Measurements from ENCODE around the gene HAT1.

Gene HAT1

GRCh38 chr2:171880774-171881173 lies 41.5 kb upstream of the HAT1 start:
- Histone ChIP-seq H3K27me3 (ENCODE audit: insufficient read depth, low read depth, severe bottlenecking) (no peaks in the 10 kb centered on the region), H3K4me3 (ENCODE audit: low read depth, low read length) (no peak overlapping the region), H3K9me3 (ENCODE audit: severe bottlenecking) (no peaks in the 10 kb centered on the region), H3K27ac (no peak overlapping the region), H3K36me3 (peaks cover 5% of the 10 kb centered on the region; the same call in 1 of the 2 replicates)
- no peak for TF ChIP-seq CTCF (IDR thresholded peaks at IDR 0.05; ENCODE audit: low read depth, low read length)
- DNase-seq = no peak

- no peak for TF ChIP-seq CTCF (IDR thresholded peaks at IDR 0.05; ENCODE audit: low read depth, low read length)
- DNase-seq = no peak
- H3K27me3 ChIP-seq (ENCODE audit: insufficient read depth, low read depth, severe bottlenecking) = no peaks in the 10 kb centered on the region
- no peaks in the 10 kb centered on the region for H3K9me3 ChIP-seq (ENCODE audit: severe bottlenecking)
- H3K4me3 ChIP-seq (ENCODE audit: low read depth, low read length) = no peak overlapping the region
- H3K27ac ChIP-seq = no peak overlapping the region
- H3K36me3 ChIP-seq = peaks cover 5% of the 10 kb centered on the region; the same call in 1 of the 2 replicates
These were observed 40.0 kb upstream of the HAT1 start for GRCh38 chr2:171882089-171882769.

GRCh38 chr2:171883275-171883893 lies 38.9 kb upstream of the HAT1 start:
- H3K36me3 ChIP-seq = peaks cover 5% of the 10 kb centered on the region; the same call in 1 of the 2 replicates
- TF ChIP-seq CTCF (IDR thresholded peaks at IDR 0.05; ENCODE audit: low read depth, low read length) = no peak
- no peaks in the 10 kb centered on the region for H3K9me3 ChIP-seq (ENCODE audit: severe bottlenecking)
- no peak overlapping the region for H3K27ac ChIP-seq
- no peak overlapping the region for H3K4me3 ChIP-seq (ENCODE audit: low read depth, low read length)
- no peaks in the 10 kb centered on the region for H3K27me3 ChIP-seq (ENCODE audit: insufficient read depth, low read depth, severe bottlenecking)
- no peak for DNase-seq

GRCh38 chr2:171889333-171889732 lies 32.9 kb upstream of the HAT1 start:
- H3K36me3 ChIP-seq = peaks cover 5% of the 10 kb centered on the region
- no peak for TF ChIP-seq CTCF (IDR thresholded peaks at IDR 0.05; ENCODE audit: low read depth, low read length)

GRCh38 chr2:171889808-171890207 lies 32.5 kb upstream of the HAT1 start:
- no peak for TF ChIP-seq CTCF (IDR thresholded peaks at IDR 0.05; ENCODE audit: low read depth, low read length)
- no peaks in the 10 kb centered on the region for H3K9me3 ChIP-seq (ENCODE audit: severe bottlenecking)
- peaks cover 5% of the 10 kb centered on the region for H3K36me3 ChIP-seq
- H3K4me3 ChIP-seq (ENCODE audit: low read depth, low read length) = no peak overlapping the region
- no peaks in the 10 kb centered on the region for H3K27me3 ChIP-seq (ENCODE audit: insufficient read depth, low read depth, severe bottlenecking)
- no peak overlapping the region for H3K27ac ChIP-seq
- no peak for DNase-seq

More at GRCh38 chr2:171889333-171889732, 32.9 kb upstream of the HAT1 start:
- Histone ChIP-seq H3K4me3 (ENCODE audit: low read depth, low read length) (no peak overlapping the region), H3K9me3 (ENCODE audit: severe bottlenecking) (no peaks in the 10 kb centered on the region), H3K27ac (no peak overlapping the region), H3K27me3 (ENCODE audit: insufficient read depth, low read depth, severe bottlenecking) (no peaks in the 10 kb centered on the region)
- DNase-seq = no peak

Measured in WERI-Rb-1 (cell line).